Esophagus (tissue), 2 donors: ENCODE data around the gene USP2. TPM values are rescaled to one million over a fixed set of nuclear protein-coding genes. Genes with fewer than 3 reads are reported as not detected.

Experiments used
- H3K27ac ChIP-seq, 2 donors: one replicate each; pipeline ENCODE4 v1.5.1; 2013; ENCODE audit warnings: low read depth in 2 of 2, mild to moderate bottlenecking in 2 of 2, inconsistent platforms in 1 of 2, low read length in 1 of 2, moderate library complexity in 1 of 2
- H3K27me3 ChIP-seq, 2 donors: one replicate each; pipeline ENCODE4 v1.6.1; 2013; ENCODE audit warnings: low read length in 2 of 2, control low read depth in 1 of 2, mild to moderate bottlenecking in 1 of 2; ENCODE audit not compliant: insufficient read depth in 2 of 2, control insufficient read depth in 1 of 2
- H3K36me3 ChIP-seq, 2 donors: one replicate each; pipeline ENCODE4 v1.6.1; 2013; ENCODE audit warnings: low read length in 1 of 2; ENCODE audit not compliant: control insufficient read depth in 2 of 2, insufficient read depth in 2 of 2
- H3K4me1 ChIP-seq, 2 donors: one replicate each; pipeline ENCODE4 v1.6.1; 2013; ENCODE audit warnings: low read length in 1 of 2; ENCODE audit not compliant: control insufficient read depth in 2 of 2, insufficient read depth in 2 of 2
- H3K4me3 ChIP-seq, 2 donors: one replicate each; pipeline ENCODE4 v1.5.1; 2013; ENCODE audit warnings: low read length in 2 of 2, mild to moderate bottlenecking in 2 of 2, low read depth in 1 of 2, moderate library complexity in 1 of 2
- H3K9me3 ChIP-seq, 2 donors: one replicate each; pipeline ENCODE4 v1.6.1; 2013; ENCODE audit warnings: mild to moderate bottlenecking in 2 of 2, low read depth in 1 of 2, low read length in 1 of 2, moderate library complexity in 1 of 2; ENCODE audit not compliant: control insufficient read depth in 2 of 2, insufficient read depth in 1 of 2
- WGBS, 2 donors: extraction: QIAGEN DNeasy Blood & Tissue Kit; methylation state at CpG; one replicate each; pipeline ENCODE4 v1.1.7; 2013; 5-methylcytosine and 5-hydroxymethylcytosine counted together
- polyA plus RNA-seq, 2 donors: library from polyadenylated mRNA; stranded (reverse); fragments of 200-250 nt; gene quantifications; one replicate each; pipeline ENCODE4 v1.2.3, GENCODE V29; 2013
- donor health status: healthy with polysubstance abuse.
- donor health status: Bipolar disorder and iron deficiency.

The USP2 gene
- polyA plus RNA-seq, 2 donors, result 2.1 to 4.9 TPM

GRCh38 chr11:119366690-119367620 is 14.5 kb downstream of the USP2 start:
- Histone ChIP-seq H3K36me3 (no peaks in the 10 kb centered on the region), H3K4me3 (no peak overlapping the region), H3K9me3 (no peaks in the 10 kb centered on the region), H3K27me3 (no peaks in the 10 kb centered on the region), H3K27ac (peak overlapping the region; percentile 92 to 96), H3K4me1 (peaks cover 14 to 33% of the 10 kb centered on the region in 2 donors)
- 36 to 52% methylated on average over 11 of the region's 11 CpGs for WGBS, 2 donors

GRCh38 chr11:119365071-119365591 is 16.4 kb downstream of the USP2 start:
- H3K27ac ChIP-seq, result peak overlapping the region; percentile 62 to 77
- peaks cover 11 to 29% of the 10 kb centered on the region in 2 donors for H3K4me1 ChIP-seq
- H3K9me3 ChIP-seq, result no peaks in the 10 kb centered on the region
- no peaks in the 10 kb centered on the region for H3K36me3 ChIP-seq
- no peaks in the 10 kb centered on the region for H3K27me3 ChIP-seq
- 63 to 64% methylated on average over 6 of the region's 6 CpGs for WGBS, 2 donors
- H3K4me3 ChIP-seq, result no peak overlapping the region

- H3K36me3 ChIP-seq, result peaks cover 0 to 3% of the 10 kb centered on the region in 2 donors
- H3K4me3 ChIP-seq, result peak overlapping the region; percentile 45 to 47
- H3K4me1 ChIP-seq, result peaks cover 5 to 29% of the 10 kb centered on the region in 2 donors
- H3K27me3 ChIP-seq, result no peaks in the 10 kb centered on the region
- WGBS, 2 donors, result 4 to 6% methylated on average over 40 to 88 of the region's 88 CpGs
- peak overlapping the region; percentile 77 to 82 for H3K27ac ChIP-seq
- H3K9me3 ChIP-seq, result no peaks in the 10 kb centered on the region
Observed at GRCh38 chr11:119363851-119364590, 17.5 kb downstream of the USP2 start.

- H3K36me3 ChIP-seq, result peaks cover 0 to 5% of the 10 kb centered on the region in 2 donors
- H3K9me3 ChIP-seq, result no peaks in the 10 kb centered on the region
- peak overlapping the region; percentile 45 to 47 for H3K4me3 ChIP-seq
- 36 to 51% methylated on average over 37 to 44 of the region's 44 CpGs for WGBS, 2 donors
- peaks cover 5 to 29% of the 10 kb centered on the region in 2 donors for H3K4me1 ChIP-seq
- H3K27ac ChIP-seq, result peak overlapping the region; percentile 77 to 82
- H3K27me3 ChIP-seq, result no peaks in the 10 kb centered on the region
Observed at GRCh38 chr11:119363081-119363850, 18.2 kb downstream of the USP2 start.

GRCh38 chr11:119362741-119363080 is 18.8 kb downstream of the USP2 start:
- 71 to 92% methylated on average over 5 of the region's 5 CpGs for WGBS, 2 donors
- H3K27me3 ChIP-seq, result no peaks in the 10 kb centered on the region
- H3K4me1 ChIP-seq, result peaks cover 5 to 24% of the 10 kb centered on the region in 2 donors
- H3K9me3 ChIP-seq, result no peaks in the 10 kb centered on the region
- H3K4me3 ChIP-seq, result peak overlapping the region in 1 of 2 donors; percentile 45
- peak overlapping the region; percentile 77 to 82 for H3K27ac ChIP-seq
- peaks cover 0 to 5% of the 10 kb centered on the region in 2 donors for H3K36me3 ChIP-seq

GRCh38 chr11:119361941-119362725 is 19.4 kb downstream of the USP2 start:
- Histone ChIP-seq H3K4me1 (peaks cover 3 to 21% of the 10 kb centered on the region in 2 donors), H3K36me3 (peaks cover 0 to 5% of the 10 kb centered on the region in 2 donors), H3K27ac (peak overlapping the region; percentile 82 to 92), H3K27me3 (no peaks in the 10 kb centered on the region), H3K4me3 (no peak overlapping the region), H3K9me3 (no peaks in the 10 kb centered on the region)
- 71 to 73% methylated on average over 11 of the region's 11 CpGs for WGBS, 2 donors

GRCh38 chr11:119361056-119361787 is 20.3 kb downstream of the USP2 start:
- peaks cover 0 to 5% of the 10 kb centered on the region in 2 donors for H3K36me3 ChIP-seq
- peak overlapping the region; percentile 82 to 92 for H3K27ac ChIP-seq
- H3K4me1 ChIP-seq, result peaks cover 5 to 15% of the 10 kb centered on the region in 2 donors
- 23 to 24% methylated on average over 8 of the region's 8 CpGs for WGBS, 2 donors
- no peaks in the 10 kb centered on the region for H3K27me3 ChIP-seq
- H3K9me3 ChIP-seq, result no peaks in the 10 kb centered on the region
- no peak overlapping the region for H3K4me3 ChIP-seq
